Measurements from ENCODE around the gene KLHL11. TPM values are rescaled to one million over a fixed set of nuclear protein-coding genes. Genes with fewer than 3 reads are reported as not detected.

The KLHL11 gene
- polyA plus RNA-seq, 1 donor (not counting 4 experiments of a cell fraction or from before 2014, with no cell fraction given) = 5.2 TPM

DNA sequence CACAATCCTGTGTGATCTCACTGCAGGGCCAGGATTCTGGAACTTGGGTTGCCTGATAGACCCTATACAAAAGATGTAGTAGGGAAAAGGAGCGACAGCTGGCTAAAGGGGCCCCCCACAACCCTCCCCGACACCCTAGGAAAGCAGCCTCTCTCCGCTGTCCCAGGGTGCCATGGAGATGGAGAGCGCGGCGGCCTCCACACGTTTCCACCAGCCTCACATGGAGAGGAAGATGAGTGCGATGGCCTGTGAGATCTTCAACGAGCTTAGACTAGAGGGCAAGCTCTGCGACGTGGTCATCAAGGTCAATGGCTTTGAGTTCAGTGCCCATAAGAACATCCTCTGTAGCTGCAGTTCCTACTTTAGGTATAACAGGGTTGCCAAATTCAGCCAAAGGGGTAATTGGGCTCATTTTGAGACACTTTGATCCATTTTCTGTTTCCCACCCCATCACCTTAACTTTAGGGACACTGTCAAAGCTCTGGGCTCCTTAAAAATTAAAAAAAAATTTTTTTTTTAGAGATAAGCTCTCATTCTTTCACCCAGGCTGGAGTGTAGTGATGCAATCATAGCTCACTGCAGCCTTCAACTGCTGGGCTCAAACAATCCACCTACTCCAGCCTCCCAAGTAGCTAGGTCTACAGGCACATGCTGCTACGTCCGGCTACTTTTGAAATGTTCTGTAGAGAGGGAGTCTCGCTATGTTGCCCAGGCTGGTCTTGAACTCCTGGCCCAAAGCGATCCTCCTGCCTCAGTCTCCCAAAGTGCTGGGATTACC, 27.3 kb downstream of the KLHL11 start, which contains the start of gene KLHL10:
TSS of gene KLHL10 (plus strand) at position 65 of the 778 bp plus-strand sequence. CDS start at position 173, 108 bp downstream.
- DNase-seq (ENCODE audit: low read depth, low spot score) = no peak
- Histone ChIP-seq H3K27ac (ENCODE audit: control insufficient read depth, insufficient read depth, low read length) (no peak within 1 kb of the TSS), H3K9ac (ENCODE audit: control insufficient read depth, extremely low read depth, insufficient read depth, low read length) (no peak within 1 kb of the TSS), H3K4me3 (ENCODE audit: control insufficient read depth in 2 of 3, extremely low read depth in 1 of 3, insufficient read depth in 2 of 3, low read depth in 1 of 3, low read length in 3 of 3) (peak within 1 kb of the TSS in 1 of 3 experiments; percentile 69), H3K36me3 (ENCODE audit: control insufficient read depth in 2 of 2, extremely low read depth in 1 of 2, insufficient read depth in 2 of 2, low read length in 2 of 2) (peaks cover 0 to 5% of the 10 kb centered on the region in 2 experiments), H2AFZ (ENCODE audit: control insufficient read depth, low read length) (no peak within 1 kb of the TSS), H3K4me1 (ENCODE audit: control insufficient read depth, extremely low read depth, insufficient read depth, low read length) (peaks cover 3% of the 10 kb centered on the region), H3K9me1 (ENCODE audit: control insufficient read depth, extremely low read depth, insufficient read depth, low read length) (no peaks in the 10 kb centered on the region), H3K4me2 (ENCODE audit: control insufficient read depth, extremely low read depth, insufficient read depth, low read depth, low read length) (peak within 1 kb of the TSS; percentile 83), H4K20me1 (ENCODE audit: control insufficient read depth, extremely low read depth, insufficient read depth, low read length) (no peaks in the 10 kb centered on the region), H3K79me2 (ENCODE audit: control insufficient read depth, insufficient read depth, low read length) (no peaks in the 10 kb centered on the region), H3K9me3 (ENCODE audit: control insufficient read depth, low read depth, low read length) (no peaks in the 10 kb centered on the region), H3K27me3 (ENCODE audit: control insufficient read depth, extremely low read depth, insufficient read depth, low read length) (peaks cover 4% of the 10 kb centered on the region)
- FAIRE-seq = no peak
- TF ChIP-seq EZH2 (IDR thresholded peaks at IDR 0.05; ENCODE audit: low read length) = no peak
- TF ChIP-seq, protein P1, sequence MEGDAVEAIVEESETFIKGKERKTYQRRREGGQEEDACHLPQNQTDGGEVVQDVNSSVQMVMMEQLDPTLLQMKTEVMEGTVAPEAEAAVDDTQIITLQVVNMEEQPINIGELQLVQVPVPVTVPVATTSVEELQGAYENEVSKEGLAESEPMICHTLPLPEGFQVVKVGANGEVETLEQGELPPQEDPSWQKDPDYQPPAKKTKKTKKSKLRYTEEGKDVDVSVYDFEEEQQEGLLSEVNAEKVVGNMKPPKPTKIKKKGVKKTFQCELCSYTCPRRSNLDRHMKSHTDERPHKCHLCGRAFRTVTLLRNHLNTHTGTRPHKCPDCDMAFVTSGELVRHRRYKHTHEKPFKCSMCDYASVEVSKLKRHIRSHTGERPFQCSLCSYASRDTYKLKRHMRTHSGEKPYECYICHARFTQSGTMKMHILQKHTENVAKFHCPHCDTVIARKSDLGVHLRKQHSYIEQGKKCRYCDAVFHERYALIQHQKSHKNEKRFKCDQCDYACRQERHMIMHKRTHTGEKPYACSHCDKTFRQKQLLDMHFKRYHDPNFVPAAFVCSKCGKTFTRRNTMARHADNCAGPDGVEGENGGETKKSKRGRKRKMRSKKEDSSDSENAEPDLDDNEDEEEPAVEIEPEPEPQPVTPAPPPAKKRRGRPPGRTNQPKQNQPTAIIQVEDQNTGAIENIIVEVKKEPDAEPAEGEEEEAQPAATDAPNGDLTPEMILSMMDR (optimal IDR thresholded peaks at IDR 0.05 in 1 of 3, IDR thresholded peaks at IDR 0.05 in 1 of 3, conservative IDR thresholded peaks at IDR 0.05 in 1 of 3; ENCODE audit: extremely low read depth in 1 of 3, insufficient read depth in 2 of 3, low read length in 3 of 3) = no peak
- dilution Hi-C loops (cut with MboI; ENCODE audit: extremely low pct_ligation_motif_present, low sequenced_read_pairs) = no loop called here

DNA sequence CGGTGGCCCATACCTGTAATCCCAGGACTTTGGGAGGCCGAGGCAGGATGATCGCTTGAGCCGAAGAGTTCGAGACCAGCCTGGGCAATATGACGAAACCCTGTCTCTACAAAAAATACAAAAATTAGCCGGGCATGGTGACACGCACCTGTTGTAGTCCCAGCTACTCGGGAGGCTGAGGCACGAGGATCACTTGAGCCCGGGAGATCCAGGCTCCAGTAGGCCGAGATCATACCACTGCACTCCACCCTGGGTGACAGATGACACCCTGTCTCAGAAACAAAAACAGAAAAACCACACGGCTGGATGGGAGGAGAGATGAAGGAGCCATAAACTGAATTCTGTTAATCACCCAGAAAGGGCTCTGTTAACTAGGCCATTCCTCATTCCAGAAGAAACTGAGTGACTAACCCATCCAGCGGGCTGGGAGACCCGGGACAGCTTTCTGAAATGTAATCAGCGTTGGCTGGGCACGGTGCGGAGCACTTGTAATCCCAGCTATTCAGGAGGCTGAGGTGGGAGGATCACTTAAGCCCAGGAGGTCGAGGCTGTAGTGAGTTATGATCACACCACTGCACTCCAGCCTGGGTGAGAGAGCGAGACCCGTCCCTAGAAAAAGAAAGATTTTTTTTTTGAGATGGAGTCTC, 28.6 kb downstream of the KLHL11 start:
- dilution Hi-C loops (cut with MboI; ENCODE audit: extremely low pct_ligation_motif_present, low sequenced_read_pairs) = no loop called here
- H3K9me3 ChIP-seq (ENCODE audit: control insufficient read depth, low read depth, low read length) = no peaks in the 10 kb centered on the region
- no peaks in the 10 kb centered on the region for H3K79me2 ChIP-seq (ENCODE audit: control insufficient read depth, insufficient read depth, low read length)
- H3K9ac ChIP-seq (ENCODE audit: control insufficient read depth, extremely low read depth, insufficient read depth, low read length) = peak overlapping the region; percentile 50
- H3K27me3 ChIP-seq (ENCODE audit: control insufficient read depth, extremely low read depth, insufficient read depth, low read length) = peaks cover 4% of the 10 kb centered on the region
- DNase-seq (ENCODE audit: low read depth, low spot score) (no peak), FAIRE-seq (no peak)
- peaks cover 3% of the 10 kb centered on the region for H3K4me1 ChIP-seq (ENCODE audit: control insufficient read depth, extremely low read depth, insufficient read depth, low read length)
- H3K9me1 ChIP-seq (ENCODE audit: control insufficient read depth, extremely low read depth, insufficient read depth, low read length) = no peaks in the 10 kb centered on the region
- peak overlapping the region; percentile 40 to 69 (median 67) for H3K4me3 ChIP-seq (ENCODE audit: control insufficient read depth in 2 of 3, extremely low read depth in 1 of 3, insufficient read depth in 2 of 3, low read depth in 1 of 3, low read length in 3 of 3)
- peak overlapping the region; percentile 83 for H3K4me2 ChIP-seq (ENCODE audit: control insufficient read depth, extremely low read depth, insufficient read depth, low read depth, low read length)
- no peak overlapping the region for H3K27ac ChIP-seq (ENCODE audit: control insufficient read depth, insufficient read depth, low read length)
- H3K36me3 ChIP-seq (ENCODE audit: control insufficient read depth in 2 of 2, extremely low read depth in 1 of 2, insufficient read depth in 2 of 2, low read length in 2 of 2) = peaks cover 2 to 9% of the 10 kb centered on the region in 2 experiments
- no peak for TF ChIP-seq EZH2 (IDR thresholded peaks at IDR 0.05; ENCODE audit: low read length)
- TF ChIP-seq, protein P1 (optimal IDR thresholded peaks at IDR 0.05 in 1 of 3, IDR thresholded peaks at IDR 0.05 in 1 of 3, conservative IDR thresholded peaks at IDR 0.05 in 1 of 3; ENCODE audit: extremely low read depth in 1 of 3, insufficient read depth in 2 of 3, low read length in 3 of 3) = no peak
- peak overlapping the region; percentile 91 for H2AFZ ChIP-seq (ENCODE audit: control insufficient read depth, low read length)
- H4K20me1 ChIP-seq (ENCODE audit: control insufficient read depth, extremely low read depth, insufficient read depth, low read length) = no peaks in the 10 kb centered on the region

All from keratinocyte (primary cell).